HUES64 (cell line): ENCODE data around the gene PDCD2L.
"Not testable (repeated sequence)": the region's sequence is repeated elsewhere in the genome, so short reads cannot be mapped to it uniquely, and the experiment has no call there.

ENCODE experiments used
- H3K27ac ChIP-seq: 2 replicates; pipeline ENCODE4 v1.7.0; 2013; ENCODE audit warnings: low read depth, low read length, inconsistent platforms
- H3K27me3 ChIP-seq: 2 replicates; pipeline ENCODE4 v1.6.1; 2013; ENCODE audit warnings: mild to moderate bottlenecking, low read length; ENCODE audit not compliant: insufficient read depth
- H3K36me3 ChIP-seq: 2 replicates; pipeline ENCODE4 v1.6.1; 2013; ENCODE audit warnings: mild to moderate bottlenecking, low read length; ENCODE audit not compliant: insufficient read depth
- H3K4me1 ChIP-seq: 2 replicates; pipeline ENCODE4 v1.6.1; 2013; ENCODE audit warnings: mild to moderate bottlenecking, low read length, moderate library complexity; ENCODE audit not compliant: insufficient read depth
- H3K4me3 ChIP-seq: 2 replicates; pipeline ENCODE4 v1.5.1; 2013; ENCODE audit warnings: mild to moderate bottlenecking, low read length, moderate library complexity
- H3K9ac ChIP-seq: 2 replicates; pipeline ENCODE4 v1.6.1; 2013; ENCODE audit warnings: mild to moderate bottlenecking, low read depth, low read length
- H3K9me3 ChIP-seq: 2 replicates; pipeline ENCODE4 v1.6.1; 2013; ENCODE audit warnings: low read depth, low read length; ENCODE audit not compliant: insufficient read depth
- WGBS: fragments of 150-250, 120-280 bp; methylation state at CpG from one replicate; pipeline ENCODE4 v1.1.7; 2013; ENCODE audit warnings: missing lambda C conversion rate; 5-methylcytosine and 5-hydroxymethylcytosine counted together

Gene PDCD2L

DNA sequence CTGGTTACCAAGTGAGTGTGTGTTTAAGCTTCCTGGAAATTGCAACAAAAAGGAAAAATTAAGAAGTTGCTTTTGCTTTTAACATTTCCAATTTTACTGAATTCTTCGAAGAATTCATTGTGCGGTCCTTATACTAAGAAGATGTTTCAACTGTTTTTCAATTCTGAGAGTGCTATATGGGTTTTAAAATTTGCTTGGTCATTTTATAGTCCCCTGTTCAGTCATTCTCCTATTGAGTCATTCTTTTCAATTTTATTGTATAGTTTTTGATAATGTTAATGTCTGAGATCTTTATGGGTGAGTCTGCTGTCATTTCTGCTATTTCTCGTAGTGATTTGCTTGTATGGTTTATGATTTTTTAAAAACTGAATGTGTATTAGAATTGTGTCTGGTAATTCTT, 50.5 kb downstream of the PDCD2L start:
- H3K9ac ChIP-seq, result no peak overlapping the region
- H3K4me1 ChIP-seq, result no peaks in the 10 kb centered on the region
- no peak overlapping the region for H3K27ac ChIP-seq
- H3K27me3 ChIP-seq, result no peaks in the 10 kb centered on the region
- 98% methylated on average over 3 of the region's 3 CpGs for WGBS
- no peaks in the 10 kb centered on the region for H3K9me3 ChIP-seq
- no peak overlapping the region for H3K4me3 ChIP-seq
- peaks cover 89% of the 10 kb centered on the region for H3K36me3 ChIP-seq

DNA sequence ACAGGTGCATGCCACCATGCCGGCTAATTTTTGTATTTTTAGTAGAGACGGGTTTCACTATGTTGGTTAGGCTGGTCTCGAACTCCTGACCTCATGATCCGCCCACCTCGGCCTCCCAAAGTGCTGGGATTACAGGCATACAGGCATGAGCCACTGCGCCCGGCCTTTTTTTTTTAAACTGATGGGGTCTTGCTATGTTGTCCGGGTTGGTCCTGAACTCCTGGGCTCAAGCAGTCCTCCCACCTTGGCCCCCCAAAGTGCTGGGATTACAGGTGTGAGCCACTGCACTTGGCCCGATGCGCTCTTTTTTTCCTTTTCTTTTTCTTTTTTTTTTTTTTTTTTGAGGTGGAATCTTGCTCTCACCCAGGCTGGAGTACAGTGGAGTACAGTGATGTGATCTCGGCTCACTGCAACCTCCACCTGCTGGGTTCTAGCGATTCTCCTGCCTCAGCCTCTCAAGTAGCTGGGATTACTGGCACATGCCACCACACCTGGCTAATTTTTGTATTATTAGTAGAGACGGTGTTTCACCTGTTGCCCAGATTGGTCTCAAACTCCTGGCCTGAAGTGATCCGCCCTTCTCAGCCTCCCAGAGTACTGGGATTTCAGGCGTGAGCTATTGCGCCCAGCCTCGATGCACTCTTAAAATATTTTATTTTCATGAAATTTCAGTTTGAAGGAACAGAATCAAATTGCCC, 51.7 kb downstream of the PDCD2L start:
- H3K9me3 ChIP-seq, H3K4me1 ChIP-seq, H3K4me3 ChIP-seq, H3K27ac ChIP-seq, H3K9ac ChIP-seq, H3K27me3 ChIP-seq: not testable (repeated sequence)
- WGBS, result 92% methylated on average over 17 of the region's 17 CpGs
- H3K36me3 ChIP-seq, result peaks cover 89% of the 10 kb centered on the region

DNA sequence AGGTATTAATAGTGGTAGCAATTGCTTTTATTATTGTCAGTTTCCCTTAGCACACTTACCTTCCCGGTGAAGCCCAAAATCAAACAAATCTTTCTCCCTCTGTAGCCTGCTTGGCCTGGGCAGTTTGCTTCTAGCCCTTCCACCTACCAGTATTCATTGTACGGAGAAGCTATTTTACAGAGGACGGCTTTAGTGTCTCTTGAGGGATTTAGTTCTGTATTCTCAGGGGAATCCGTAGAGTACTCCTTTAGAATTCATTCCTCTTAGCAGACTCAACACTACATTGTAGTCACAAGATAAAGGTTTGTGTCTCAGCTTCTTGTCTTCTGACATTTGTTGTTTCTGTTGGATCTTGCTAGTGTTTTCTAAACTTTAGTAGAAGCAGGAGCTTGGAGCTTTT, 53.2 kb downstream of the PDCD2L start:
- H3K4me1 ChIP-seq, result no peaks in the 10 kb centered on the region

DNA sequence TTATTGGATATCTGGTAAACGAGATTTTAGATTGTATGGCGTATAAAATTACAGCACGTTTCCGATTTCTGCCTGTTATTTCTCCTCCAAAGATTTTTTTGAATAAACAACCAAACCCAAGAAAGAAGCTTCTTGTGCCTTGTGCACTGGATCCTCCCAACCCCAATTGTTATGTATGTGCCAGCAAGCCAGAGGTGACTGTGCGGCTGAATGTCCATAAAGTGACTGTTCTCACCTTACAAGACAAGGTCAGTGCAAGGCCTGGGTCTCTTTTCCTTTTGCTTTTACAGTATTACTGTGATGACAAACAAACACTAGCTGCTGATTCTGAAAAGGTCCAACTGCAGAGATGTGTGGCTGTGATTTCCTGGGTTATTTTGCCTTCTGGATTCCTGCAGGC, 54.5 kb downstream of the PDCD2L start:
- Histone ChIP-seq H3K27ac (no peak overlapping the region), H3K27me3 (no peaks in the 10 kb centered on the region), H3K9me3 (no peaks in the 10 kb centered on the region), H3K9ac (no peak overlapping the region), H3K36me3 (peaks cover 91% of the 10 kb centered on the region), H3K4me1 (no peaks in the 10 kb centered on the region), H3K4me3 (no peak overlapping the region)
- 95% methylated on average over 5 of the region's 5 CpGs for WGBS

More for the DNA sequence above, 53.2 kb downstream of the PDCD2L start:
- Histone ChIP-seq H3K27ac (no peak overlapping the region), H3K9ac (no peak overlapping the region), H3K9me3 (no peaks in the 10 kb centered on the region), H3K4me3 (no peak overlapping the region), H3K36me3 (peaks cover 91% of the 10 kb centered on the region), H3K27me3 (no peaks in the 10 kb centered on the region)
- WGBS, result 100% methylated on average over 1 of the region's 4 CpGs

DNA sequence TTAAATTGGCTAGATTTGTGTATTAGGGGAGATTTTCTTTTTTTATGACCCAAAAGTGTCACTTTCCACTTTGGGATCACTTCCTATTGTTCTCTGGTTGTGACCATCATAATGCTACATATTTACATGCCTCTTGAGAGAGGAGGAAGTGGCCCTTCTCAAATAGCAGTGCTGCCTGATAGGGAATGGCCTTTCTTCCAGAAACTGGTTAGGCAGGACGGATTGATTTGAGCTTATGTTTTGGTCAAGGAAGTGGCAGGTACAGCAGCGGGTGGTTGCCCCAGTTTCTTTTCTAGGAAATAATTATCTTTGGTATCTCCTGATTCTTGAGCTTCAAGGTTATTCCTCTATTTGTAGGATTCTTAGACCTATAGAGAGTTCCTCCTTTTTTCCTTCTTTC, 55.4 kb downstream of the PDCD2L start:
- no peak overlapping the region for H3K27ac ChIP-seq
- H3K36me3 ChIP-seq, result peaks cover 91% of the 10 kb centered on the region
- 92% methylated on average over 2 of the region's 2 CpGs for WGBS

DNA sequence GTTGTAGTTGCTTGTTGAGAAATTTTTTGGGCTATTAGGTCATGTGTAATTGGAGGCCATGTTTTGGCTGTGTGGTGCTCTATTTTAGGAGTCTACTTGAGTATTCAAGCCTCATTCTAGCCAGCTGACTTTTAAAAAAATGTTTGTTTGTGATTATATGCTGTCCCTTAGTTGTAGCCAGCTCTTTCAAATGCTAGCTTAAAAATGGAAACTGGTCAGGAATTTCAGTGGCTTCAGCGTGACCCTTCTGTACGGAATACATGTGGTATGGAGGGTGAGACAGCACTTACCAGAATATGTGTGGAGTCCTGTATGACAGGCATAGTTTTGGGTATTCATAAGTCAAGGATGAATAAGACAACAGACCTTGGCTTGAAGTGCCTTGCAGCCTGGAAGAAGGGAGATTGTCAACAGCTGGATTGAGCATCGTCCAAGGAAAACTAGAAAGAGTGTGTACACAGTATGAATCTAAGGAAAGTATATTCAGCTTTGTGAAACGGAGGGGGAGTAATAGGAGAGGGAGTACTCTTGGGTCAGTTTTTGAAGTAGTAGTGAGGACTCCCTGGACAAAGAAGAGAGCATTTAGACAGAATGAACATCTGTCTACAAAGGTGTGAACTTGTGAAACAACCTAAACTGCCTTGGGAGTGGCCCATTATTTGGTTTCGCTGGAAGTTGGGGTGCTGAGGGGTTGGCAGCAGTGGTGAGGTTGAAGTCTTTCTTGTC, 57.3 kb downstream of the PDCD2L start:
- WGBS, result 96% methylated on average over 5 of the region's 5 CpGs
- Histone ChIP-seq H3K9me3 (no peaks in the 10 kb centered on the region), H3K36me3 (peaks cover 95% of the 10 kb centered on the region), H3K4me1 (no peaks in the 10 kb centered on the region), H3K27ac (no peak overlapping the region), H3K27me3 (no peaks in the 10 kb centered on the region), H3K9ac (no peak overlapping the region), H3K4me3 (no peak overlapping the region)

More for the DNA sequence above, 55.4 kb downstream of the PDCD2L start:
- Histone ChIP-seq H3K9ac (no peak overlapping the region), H3K9me3 (no peaks in the 10 kb centered on the region), H3K4me1 (no peaks in the 10 kb centered on the region), H3K27me3 (no peaks in the 10 kb centered on the region), H3K4me3 (no peak overlapping the region)

DNA sequence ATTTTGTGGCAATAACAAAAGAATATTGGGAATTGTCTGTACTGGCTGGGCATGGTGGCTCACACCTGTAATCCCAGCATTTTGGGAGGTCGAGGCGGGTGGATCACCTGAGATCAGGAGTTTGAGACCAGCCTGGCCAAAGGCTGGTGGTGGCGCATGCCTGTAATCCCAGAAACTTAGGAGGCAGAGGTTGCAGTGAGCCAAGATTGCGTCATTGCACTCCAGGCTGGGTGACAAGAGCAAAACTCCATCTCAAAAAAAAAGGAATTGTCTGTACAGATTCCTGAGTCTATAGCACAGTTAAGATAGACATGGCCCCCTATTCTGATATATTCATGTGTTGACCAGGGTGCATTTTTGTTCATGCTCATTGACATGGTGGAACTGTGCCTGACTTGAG, 60.6 kb downstream of the PDCD2L start:
- WGBS, result 98% methylated on average over 4 of the region's 4 CpGs
- not testable (repeated sequence) for H3K27ac ChIP-seq, H3K4me3 ChIP-seq, H3K9me3 ChIP-seq, H3K27me3 ChIP-seq, H3K4me1 ChIP-seq, H3K9ac ChIP-seq
- peaks cover 100% of the 10 kb centered on the region for H3K36me3 ChIP-seq

DNA sequence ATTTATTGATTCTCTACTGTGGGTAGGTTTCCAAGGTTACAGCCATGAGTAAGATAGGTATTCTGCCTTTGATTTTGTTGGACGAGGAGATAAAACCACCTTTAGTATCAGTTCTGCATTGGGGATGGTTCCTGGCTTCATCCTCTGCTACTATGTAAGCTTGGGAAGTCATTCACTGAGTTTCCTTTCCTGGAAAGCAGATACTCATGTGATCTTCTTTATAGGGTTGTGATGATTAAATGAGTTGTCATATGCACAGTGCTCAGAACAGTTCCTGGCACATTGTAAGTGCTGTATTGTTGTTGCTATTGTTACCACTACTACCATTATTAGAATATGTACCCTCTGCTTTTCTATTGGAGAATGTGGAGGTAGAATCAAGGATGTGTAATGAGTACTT, 64.2 kb downstream of the PDCD2L start:
- Histone ChIP-seq H3K27ac (no peak overlapping the region), H3K9me3 (no peaks in the 10 kb centered on the region), H3K36me3 (peaks cover 98% of the 10 kb centered on the region), H3K27me3 (no peaks in the 10 kb centered on the region), H3K4me1 (no peaks in the 10 kb centered on the region), H3K9ac (no peak overlapping the region), H3K4me3 (no peak overlapping the region)
- 71% methylated on average over 1 of the region's 1 CpG for WGBS

DNA sequence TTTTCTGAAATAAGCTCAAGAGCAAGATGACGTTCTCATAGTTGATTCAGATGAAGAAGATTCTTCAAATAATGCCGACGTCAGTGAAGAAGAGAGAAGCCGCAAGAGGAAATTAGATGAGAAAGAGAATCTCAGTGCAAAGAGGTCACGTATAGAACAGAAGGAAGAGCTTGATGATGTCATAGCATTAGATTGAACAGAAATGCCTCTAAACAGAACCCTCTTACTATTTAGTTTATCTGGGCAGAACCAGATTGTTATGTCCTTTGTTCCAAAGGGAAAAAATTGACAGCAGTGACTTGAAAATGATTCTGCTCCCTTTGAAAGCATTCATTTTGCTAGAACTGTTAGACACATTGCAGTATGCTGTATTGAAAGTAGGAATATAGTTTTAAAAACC, 64.8 kb downstream of the PDCD2L start:
- H3K36me3 ChIP-seq, result peaks cover 98% of the 10 kb centered on the region
- H3K27me3 ChIP-seq, H3K9me3 ChIP-seq, H3K4me3 ChIP-seq, H3K27ac ChIP-seq, H3K9ac ChIP-seq, H3K4me1 ChIP-seq: not testable (repeated sequence)
- 94% methylated on average over 5 of the region's 5 CpGs for WGBS

DNA sequence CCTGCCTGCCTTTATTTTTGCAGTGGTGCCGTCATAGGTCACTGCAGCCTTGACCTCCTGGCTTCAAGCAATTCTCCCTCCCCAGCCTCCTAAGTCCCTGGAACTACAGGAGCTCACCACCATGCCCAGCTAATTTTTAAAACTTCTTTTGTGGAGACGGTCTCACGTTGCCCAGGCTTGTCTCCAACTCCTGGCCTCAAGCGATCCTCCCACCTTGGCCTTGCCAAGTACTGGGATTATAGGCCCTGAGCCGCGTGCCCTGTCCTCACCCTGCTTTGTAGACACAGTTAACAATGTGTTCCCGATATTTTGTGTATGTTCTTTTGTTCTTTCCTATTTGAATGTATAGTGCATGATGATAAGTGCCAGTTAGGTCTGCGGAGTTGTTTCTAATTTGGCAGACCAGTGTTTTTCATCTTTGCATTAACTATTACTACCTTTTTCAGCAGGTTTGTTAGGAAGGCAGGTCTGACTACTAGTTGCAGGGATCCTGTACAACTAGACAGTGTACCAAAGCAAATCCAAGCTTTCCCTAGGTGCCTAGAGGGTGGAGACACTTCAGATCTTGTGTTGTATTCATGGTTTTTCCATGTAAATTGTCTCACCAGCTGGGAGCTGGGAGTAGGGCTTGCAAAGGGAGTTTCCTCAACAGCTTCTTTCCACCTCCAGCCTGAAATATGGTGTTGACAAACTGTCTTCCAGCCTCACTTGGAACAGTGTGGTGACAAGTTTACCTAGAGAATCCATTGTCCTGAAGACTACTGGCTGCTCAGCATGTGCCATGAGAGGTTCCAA, 67.9 kb downstream of the PDCD2L start:
- WGBS, result 96% methylated on average over 8 of the region's 8 CpGs
- Histone ChIP-seq H3K36me3 (peaks cover 70% of the 10 kb centered on the region), H3K27ac (no peak overlapping the region)

DNA sequence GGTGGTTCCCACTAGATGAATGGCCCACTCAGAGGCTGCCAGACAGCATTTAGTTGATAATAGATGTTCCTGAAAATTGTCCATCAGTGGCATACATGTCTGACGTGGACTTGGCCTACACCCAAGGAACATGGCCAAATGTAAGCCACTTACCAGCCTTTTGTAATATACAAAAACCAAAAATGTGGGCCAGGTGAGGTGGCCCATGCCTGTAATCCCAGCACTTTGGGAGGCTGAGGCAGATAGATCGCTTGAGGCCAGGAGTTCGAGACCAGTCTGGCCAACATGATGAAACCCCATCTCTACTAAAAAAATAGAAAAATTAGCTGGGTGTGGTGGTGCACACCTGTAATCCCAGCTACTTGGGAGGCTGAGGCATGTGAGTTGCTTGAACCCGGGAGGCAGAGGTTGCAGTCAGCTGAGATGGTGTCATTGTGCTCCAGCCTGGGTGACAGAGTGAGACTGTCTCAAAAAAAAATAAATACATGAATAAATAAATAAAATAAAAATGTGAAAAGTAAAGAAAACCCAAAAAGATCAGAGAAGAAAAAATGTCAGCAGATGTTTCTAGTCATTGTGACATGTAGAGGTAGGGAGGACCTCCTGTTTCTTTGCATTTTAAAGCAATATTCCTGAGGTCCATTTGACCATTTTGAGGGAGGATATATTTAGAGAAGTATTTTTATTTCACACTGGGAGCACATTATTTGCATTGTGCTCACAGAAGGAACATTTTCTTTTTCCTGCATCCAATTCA, 70.2 kb downstream of the PDCD2L start:
- H3K36me3 ChIP-seq, result peaks cover 47% of the 10 kb centered on the region
- H3K27ac ChIP-seq, result no peak overlapping the region
- H3K4me1 ChIP-seq, result no peaks in the 10 kb centered on the region
- H3K9me3 ChIP-seq, result no peaks in the 10 kb centered on the region
- WGBS, result 97% methylated on average over 4 of the region's 4 CpGs
- no peaks in the 10 kb centered on the region for H3K27me3 ChIP-seq
- H3K4me3 ChIP-seq, result no peak overlapping the region
- no peak overlapping the region for H3K9ac ChIP-seq

More for the DNA sequence above, 67.9 kb downstream of the PDCD2L start:
- no peak overlapping the region for H3K4me3 ChIP-seq
- no peak overlapping the region for H3K9ac ChIP-seq
- H3K4me1 ChIP-seq, result no peaks in the 10 kb centered on the region
- no peaks in the 10 kb centered on the region for H3K27me3 ChIP-seq
- H3K9me3 ChIP-seq, result no peaks in the 10 kb centered on the region
